Measurements from ENCODE around the gene FSCN2.

FSCN2 gene

DNA sequence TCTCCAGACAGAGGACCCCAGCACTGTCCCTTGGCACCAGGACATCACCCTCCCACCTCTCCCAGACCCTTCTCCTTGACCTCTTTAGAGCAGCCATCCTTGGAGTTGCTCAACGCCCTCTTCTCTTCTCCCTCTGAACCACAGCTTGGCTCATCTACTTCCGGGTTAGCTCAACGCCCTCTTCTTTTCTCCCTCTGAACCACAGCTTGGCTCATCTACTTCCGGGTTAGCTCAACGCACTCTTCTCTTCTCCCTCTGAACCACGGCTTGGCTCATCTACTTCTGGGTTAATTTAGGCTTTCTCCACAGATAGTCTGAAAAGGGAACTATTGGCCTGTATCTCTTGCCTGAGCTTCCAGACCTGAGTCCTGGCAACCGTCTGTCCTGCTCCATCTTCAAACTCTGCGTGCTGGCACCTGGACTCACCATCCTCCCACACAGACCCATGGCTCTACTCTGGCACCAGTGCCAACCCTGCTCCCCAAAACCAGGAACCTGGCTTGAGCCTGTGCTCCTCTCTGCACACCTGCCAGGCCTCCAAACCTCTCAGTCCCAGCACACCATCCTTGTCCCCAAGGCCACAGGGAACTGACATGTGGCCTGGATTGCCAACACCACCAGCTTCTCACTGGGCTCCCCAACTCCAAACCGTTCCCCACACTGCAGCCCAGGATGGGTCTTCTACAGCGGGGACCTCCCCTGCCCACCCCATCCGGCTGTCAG is 49.3 kb downstream of the FSCN2 start:
- Histone ChIP-seq H3K27ac (ENCODE audit: low read depth, low read length, poor library complexity, severe bottlenecking) (no peak overlapping the region), H3K4me1 (ENCODE audit: insufficient read depth, low read length, severe bottlenecking) (no peaks in the 10 kb centered on the region), H3F3A (ENCODE audit: insufficient read depth, low read length) (no peaks in the 10 kb centered on the region), H4K20me1 (ENCODE audit: insufficient read depth, low read length) (no peaks in the 10 kb centered on the region), H3K4me3 (ENCODE audit: low read depth, low read length, poor library complexity, severe bottlenecking) (no peak overlapping the region), H3K9ac (ENCODE audit: low read length) (no peak overlapping the region), H2AFZ (ENCODE audit: low read length) (no peak overlapping the region), H3K9me3 (ENCODE audit: low read length) (no peaks in the 10 kb centered on the region), H3K9me2 (ENCODE audit: low read depth, low read length) (no peaks in the 10 kb centered on the region), H3K79me2 (ENCODE audit: insufficient read depth, low read length) (no peaks in the 10 kb centered on the region), H3K36me3 (ENCODE audit: insufficient read depth, low read length) (peaks cover 84% of the 10 kb centered on the region), H3K4me2 (ENCODE audit: low read length) (no peak overlapping the region), H3K27me3 (ENCODE audit: insufficient read depth, low read length) (no peaks in the 10 kb centered on the region)
- TF ChIP-seq EZH2 (IDR thresholded peaks at IDR 0.05; ENCODE audit: borderline replicate concordance, low read length): no peak
- TF ChIP-seq, protein P1, sequence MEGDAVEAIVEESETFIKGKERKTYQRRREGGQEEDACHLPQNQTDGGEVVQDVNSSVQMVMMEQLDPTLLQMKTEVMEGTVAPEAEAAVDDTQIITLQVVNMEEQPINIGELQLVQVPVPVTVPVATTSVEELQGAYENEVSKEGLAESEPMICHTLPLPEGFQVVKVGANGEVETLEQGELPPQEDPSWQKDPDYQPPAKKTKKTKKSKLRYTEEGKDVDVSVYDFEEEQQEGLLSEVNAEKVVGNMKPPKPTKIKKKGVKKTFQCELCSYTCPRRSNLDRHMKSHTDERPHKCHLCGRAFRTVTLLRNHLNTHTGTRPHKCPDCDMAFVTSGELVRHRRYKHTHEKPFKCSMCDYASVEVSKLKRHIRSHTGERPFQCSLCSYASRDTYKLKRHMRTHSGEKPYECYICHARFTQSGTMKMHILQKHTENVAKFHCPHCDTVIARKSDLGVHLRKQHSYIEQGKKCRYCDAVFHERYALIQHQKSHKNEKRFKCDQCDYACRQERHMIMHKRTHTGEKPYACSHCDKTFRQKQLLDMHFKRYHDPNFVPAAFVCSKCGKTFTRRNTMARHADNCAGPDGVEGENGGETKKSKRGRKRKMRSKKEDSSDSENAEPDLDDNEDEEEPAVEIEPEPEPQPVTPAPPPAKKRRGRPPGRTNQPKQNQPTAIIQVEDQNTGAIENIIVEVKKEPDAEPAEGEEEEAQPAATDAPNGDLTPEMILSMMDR (IDR thresholded peaks at IDR 0.05; ENCODE audit: low read length): no peak

DNA sequence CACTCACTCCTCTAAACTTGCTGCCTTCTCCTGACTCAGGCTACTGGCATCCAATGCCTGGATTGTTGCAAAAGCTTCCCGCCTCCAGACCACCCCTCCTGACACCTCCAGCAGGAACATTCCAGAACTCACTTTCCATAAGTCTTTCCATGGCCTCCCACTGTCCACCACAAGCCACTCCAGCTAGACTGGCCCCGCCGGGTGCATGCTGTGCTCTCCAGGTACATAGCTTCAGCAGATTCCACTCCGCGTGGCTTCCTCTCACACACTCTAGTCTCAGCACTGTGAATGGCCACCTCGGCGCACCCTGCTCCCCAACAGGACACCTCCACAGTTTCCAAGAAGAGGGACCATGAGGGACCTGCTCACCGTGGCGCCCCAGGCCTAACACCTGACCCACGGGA is 49.9 kb downstream of the FSCN2 start:
- Histone ChIP-seq H4K20me1 (ENCODE audit: insufficient read depth, low read length) (no peaks in the 10 kb centered on the region), H3K4me3 (ENCODE audit: low read depth, low read length, poor library complexity, severe bottlenecking) (no peak overlapping the region), H3K4me2 (ENCODE audit: low read length) (no peak overlapping the region), H3K27ac (ENCODE audit: low read depth, low read length, poor library complexity, severe bottlenecking) (no peak overlapping the region), H3K36me3 (ENCODE audit: insufficient read depth, low read length) (peaks cover 85% of the 10 kb centered on the region), H3K27me3 (ENCODE audit: insufficient read depth, low read length) (no peaks in the 10 kb centered on the region), H3K9ac (ENCODE audit: low read length) (no peak overlapping the region), H3K9me3 (ENCODE audit: low read length) (no peaks in the 10 kb centered on the region), H3K4me1 (ENCODE audit: insufficient read depth, low read length, severe bottlenecking) (no peaks in the 10 kb centered on the region), H3K79me2 (ENCODE audit: insufficient read depth, low read length) (no peaks in the 10 kb centered on the region), H2AFZ (ENCODE audit: low read length) (no peak overlapping the region), H3F3A (ENCODE audit: insufficient read depth, low read length) (no peaks in the 10 kb centered on the region), H3K9me2 (ENCODE audit: low read depth, low read length) (no peaks in the 10 kb centered on the region)
- TF ChIP-seq, protein P1 (IDR thresholded peaks at IDR 0.05; ENCODE audit: low read length): no peak
- TF ChIP-seq EZH2 (IDR thresholded peaks at IDR 0.05; ENCODE audit: borderline replicate concordance, low read length): no peak

DNA sequence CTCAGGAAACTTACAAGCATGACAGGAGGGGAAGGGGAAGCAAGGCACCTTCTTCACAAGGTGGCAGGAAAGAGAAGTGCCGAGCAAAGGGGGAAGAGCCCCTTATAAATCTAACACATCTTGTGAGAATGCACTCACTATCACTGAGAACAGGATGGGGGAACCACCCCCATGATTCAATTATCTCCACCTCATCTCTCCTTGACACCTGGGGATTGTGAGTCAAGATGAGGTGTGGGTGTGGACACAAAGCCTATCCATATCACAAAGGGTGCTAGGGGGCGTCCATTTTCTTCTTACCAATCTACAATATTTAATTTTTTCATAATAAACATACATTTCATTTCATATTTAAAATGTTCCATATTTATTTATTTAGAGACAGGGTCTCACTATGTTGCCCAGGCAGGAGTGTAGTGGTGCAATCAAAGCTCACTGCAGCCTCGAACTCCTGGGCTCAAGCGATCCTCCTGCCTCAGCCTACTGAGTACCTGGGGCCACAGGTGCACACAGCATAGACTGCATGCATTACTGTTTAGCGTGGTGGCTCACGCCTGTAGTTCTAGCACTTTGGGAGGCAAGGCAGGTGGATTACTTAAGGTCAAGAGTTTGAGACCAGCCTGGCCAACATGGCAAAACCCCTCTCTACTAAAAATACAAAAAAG is 50.5 kb downstream of the FSCN2 start:
- no peak overlapping the region for H3K9ac ChIP-seq (ENCODE audit: low read length)
- H3F3A ChIP-seq (ENCODE audit: insufficient read depth, low read length): no peaks in the 10 kb centered on the region
- no peak overlapping the region for H3K27ac ChIP-seq (ENCODE audit: low read depth, low read length, poor library complexity, severe bottlenecking)
- no peaks in the 10 kb centered on the region for H3K79me2 ChIP-seq (ENCODE audit: insufficient read depth, low read length)
- H3K9me3 ChIP-seq (ENCODE audit: low read length): no peaks in the 10 kb centered on the region
- no peaks in the 10 kb centered on the region for H3K27me3 ChIP-seq (ENCODE audit: insufficient read depth, low read length)
- TF ChIP-seq EZH2 (IDR thresholded peaks at IDR 0.05; ENCODE audit: borderline replicate concordance, low read length): no peak
- TF ChIP-seq, protein P1 (IDR thresholded peaks at IDR 0.05; ENCODE audit: low read length): no peak
- H3K4me2 ChIP-seq (ENCODE audit: low read length): no peak overlapping the region
- no peak overlapping the region for H2AFZ ChIP-seq (ENCODE audit: low read length)
- H3K36me3 ChIP-seq (ENCODE audit: insufficient read depth, low read length): peaks cover 90% of the 10 kb centered on the region
- H4K20me1 ChIP-seq (ENCODE audit: insufficient read depth, low read length): no peaks in the 10 kb centered on the region
- H3K4me1 ChIP-seq (ENCODE audit: insufficient read depth, low read length, severe bottlenecking): no peaks in the 10 kb centered on the region
- H3K9me2 ChIP-seq (ENCODE audit: low read depth, low read length): no peaks in the 10 kb centered on the region
- H3K4me3 ChIP-seq (ENCODE audit: low read depth, low read length, poor library complexity, severe bottlenecking): no peak overlapping the region
